ENCODE measurements around the gene RNF220.

DNA sequence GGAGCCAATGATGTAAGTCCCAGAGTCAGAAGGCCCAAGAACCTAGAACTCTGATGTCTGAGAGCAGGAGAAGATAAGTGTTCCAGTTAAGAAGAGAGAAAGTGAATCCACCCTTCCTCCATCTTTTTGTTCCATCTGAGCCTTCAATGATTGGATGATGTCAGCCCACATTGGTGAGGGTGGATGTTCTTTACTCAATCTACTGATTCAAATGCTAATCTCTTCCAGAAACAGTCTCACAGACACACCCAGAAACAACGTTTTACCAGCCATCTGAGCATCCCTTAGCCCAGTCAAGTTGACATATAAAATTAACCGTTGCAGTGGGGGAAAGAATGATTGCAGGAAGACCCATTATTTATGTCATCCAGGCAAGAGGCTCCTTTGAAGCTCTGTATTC is 16.5 kb upstream of the RNF220 start:
- no peak for TF ChIP-seq EZH2 (IDR thresholded peaks at IDR 0.05; ENCODE audit: insufficient read depth, poor library complexity, severe bottlenecking)
- no peak for TF ChIP-seq EZH2phosphoT487 (IDR thresholded peaks at IDR 0.05; ENCODE audit: insufficient read depth, low read depth)
